ENCODE results near the gene PLEKHA8.
"Not testable (repeated sequence)": the region's sequence is repeated elsewhere in the genome, so short reads cannot be mapped to it uniquely, and the experiment has no call there.

Gene PLEKHA8

DNA sequence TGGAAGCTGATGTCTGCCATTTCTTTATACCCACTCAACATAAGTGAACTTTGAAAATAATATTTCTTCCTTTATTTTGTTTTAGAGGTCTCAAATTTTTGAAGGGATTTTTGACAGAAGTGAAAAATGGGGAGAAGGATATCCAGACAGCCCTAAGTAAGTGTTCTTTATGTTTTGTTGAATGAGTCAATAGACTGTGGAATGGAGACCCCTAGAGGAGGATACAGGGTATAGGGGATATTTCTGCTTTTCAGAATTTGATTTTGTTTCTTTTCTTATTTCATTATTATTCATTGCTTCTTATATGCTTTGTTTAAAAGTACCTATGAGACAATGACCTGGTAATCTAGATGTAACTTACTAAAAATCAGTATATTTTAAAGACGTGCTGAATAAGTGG, 34.4 kb downstream of the PLEKHA8 start:
- DNase-seq (ENCODE audit: low read depth, low spot score), result no peak

DNA sequence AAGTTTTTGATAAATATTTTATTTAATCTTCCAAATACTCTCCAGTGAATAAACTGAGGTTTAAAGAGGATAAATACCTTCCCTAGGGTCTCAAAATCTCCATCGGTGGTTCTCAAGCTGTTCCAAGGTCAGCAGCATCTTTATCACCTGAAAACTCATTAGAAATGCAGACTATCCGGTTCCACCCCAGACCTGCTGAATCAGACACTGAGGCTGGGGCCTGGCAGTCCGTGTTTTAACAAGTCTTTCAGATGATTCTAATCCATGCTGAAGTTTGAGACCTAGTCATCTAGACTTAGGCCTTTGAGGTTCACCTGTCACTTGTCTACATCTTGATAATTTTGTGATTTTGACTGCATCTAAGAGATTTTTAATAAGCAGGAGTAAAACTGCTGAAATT, 37.5 kb downstream of the PLEKHA8 start:
- no peak for DNase-seq (ENCODE audit: low read depth, low spot score)

GRCh38 chr7:30066687-30067086, 38.5 kb downstream of the PLEKHA8 start:
- DNase-seq (ENCODE audit: low read depth, low spot score), result no peak

GRCh38 chr7:30068117-30068516, 39.9 kb downstream of the PLEKHA8 start:
- DNase-seq (ENCODE audit: low read depth, low spot score), result no peak

DNA sequence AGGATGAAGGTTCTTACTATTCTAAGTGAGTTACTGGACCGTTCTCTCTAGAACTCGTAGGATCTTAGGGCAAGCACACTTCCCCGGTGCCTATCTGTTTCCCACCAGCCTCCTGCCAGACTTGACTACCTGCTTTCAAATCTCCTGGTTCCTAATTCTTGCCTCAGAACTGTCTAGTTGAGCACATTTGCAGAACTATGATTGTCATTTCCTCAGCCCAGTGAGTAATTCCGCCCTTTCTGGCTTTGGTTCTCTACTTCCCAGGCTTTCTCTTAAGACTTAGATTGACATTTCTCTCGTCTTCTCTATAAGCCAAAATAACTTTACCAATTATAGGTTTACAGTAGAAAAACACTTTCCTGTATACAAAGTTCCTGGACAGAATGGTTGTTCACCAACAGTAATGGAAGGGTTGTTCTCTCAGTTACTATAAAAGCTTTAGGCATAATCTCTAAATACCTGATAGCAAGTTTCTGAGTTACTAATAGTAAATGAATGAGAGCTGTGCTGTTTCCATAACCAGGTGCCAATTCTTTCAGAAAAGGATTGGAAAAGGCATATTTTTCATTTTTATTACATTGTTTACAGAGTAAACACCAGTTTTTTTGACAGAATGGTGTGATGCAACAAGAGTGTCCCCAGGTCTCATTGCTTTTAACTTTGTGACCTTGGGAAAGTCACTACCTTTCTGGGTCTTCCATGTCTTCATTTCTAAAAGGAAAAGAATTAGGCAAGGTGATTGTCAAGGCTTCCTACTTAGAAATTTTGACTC, 41.1 kb downstream of the PLEKHA8 start:
- no peak for DNase-seq (ENCODE audit: low read depth, low spot score)

- no peak for DNase-seq (ENCODE audit: low read depth, low spot score)
Measured at GRCh38 chr7:30070052-30070451, 41.8 kb downstream of the PLEKHA8 start.

- no peak for DNase-seq (ENCODE audit: low read depth, low spot score)
Measured at GRCh38 chr7:30072735-30073134, 44.5 kb downstream of the PLEKHA8 start.

DNA sequence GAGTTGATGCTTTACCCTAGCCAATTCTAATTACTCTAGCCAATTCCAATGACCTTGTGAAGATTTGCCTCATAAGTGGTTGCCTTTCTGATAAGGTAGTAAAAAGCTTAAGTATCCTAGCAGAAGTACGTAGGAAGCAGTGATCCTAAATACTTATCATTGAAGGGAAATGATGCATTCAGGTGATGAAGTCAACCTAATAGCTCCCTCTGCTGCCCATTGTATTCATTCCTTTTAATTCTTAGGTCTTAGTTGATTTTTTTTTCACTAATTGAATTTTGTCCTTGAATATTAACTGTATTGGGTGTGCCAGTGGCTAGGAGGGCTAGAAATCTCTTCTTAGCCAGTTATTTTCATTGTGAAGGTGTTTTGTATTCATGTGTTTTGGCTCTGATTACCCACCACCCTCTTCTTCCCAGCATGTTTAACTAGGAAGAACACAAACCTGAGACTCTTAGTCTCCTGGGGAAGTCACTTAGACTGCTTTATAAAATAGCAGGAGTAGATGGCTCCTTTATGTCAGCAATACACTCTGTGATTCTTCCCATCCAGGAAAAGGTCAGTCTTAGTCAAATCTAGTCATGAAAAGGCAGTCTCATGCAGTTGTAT, 46.3 kb downstream of the PLEKHA8 start:
- no peak for DNase-seq (ENCODE audit: low read depth, low spot score)

DNA sequence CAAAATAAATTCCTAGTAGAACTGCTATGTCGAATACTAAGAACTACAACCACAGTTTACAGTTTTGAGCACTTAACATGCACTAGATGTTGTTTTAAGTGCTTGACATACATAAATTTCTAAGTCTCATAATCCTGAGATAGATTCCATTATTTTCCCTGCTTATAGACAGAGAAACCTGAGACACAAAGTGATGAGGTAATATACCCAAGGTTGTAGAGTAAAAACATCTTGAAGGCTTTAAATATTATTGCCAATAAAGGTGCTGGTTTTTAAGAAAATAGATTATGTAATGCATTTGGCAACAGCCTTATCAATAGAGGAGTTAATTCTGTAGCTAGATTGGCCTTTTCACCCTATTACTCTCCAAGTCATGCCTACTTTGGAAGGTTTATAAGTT, 48.2 kb downstream of the PLEKHA8 start:
- DNase-seq (ENCODE audit: low read depth, low spot score), result no peak

DNA sequence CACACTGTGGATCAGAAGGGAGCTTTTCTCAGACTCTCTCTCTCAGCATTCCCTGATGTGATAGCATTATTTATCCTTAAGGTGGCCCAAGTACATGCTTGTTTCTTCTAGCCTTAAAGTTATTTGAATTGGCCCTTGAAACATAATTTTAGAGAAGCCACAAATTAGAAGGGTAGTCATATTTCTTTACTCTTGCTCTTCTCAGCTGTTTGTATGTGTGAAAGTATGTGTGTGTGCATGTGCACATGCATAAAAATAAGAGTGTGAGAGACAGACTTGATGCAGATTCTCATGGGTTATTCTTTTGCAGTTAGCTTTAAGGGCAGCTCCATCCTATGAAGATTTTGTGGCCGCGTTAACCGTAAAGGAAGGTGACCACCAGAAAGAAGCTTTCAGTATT, 50.1 kb downstream of the PLEKHA8 start:
- no peak for DNase-seq (ENCODE audit: low read depth, low spot score)

- DNase-seq (ENCODE audit: low read depth, low spot score), result no peak
Measured at GRCh38 chr7:30079880-30080279, 51.7 kb downstream of the PLEKHA8 start.

DNA sequence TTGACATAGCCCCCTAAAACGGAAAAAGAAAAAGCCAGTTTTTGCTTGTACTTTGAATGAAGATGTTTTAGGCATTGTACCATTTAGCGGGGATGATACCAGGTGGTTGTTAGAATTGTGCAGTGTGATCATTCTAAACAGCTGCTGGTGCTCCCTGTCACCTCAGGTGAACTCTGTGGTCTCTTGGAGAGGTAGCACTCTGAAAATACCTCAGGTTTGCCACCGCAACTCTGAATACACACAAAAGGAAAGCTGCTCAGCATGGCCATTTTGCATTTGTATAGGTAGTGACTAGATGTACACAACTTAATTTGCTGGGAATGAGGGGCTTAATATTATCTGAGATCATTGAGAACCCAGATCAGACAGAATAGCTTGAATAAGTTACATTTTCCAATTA, 52.6 kb downstream of the PLEKHA8 start:
- no peak for DNase-seq (ENCODE audit: low read depth, low spot score)

GRCh38 chr7:30082686-30083085, 54.5 kb downstream of the PLEKHA8 start:
- no peak for DNase-seq (ENCODE audit: low read depth, low spot score)

- no peak for DNase-seq (ENCODE audit: low read depth, low spot score)
Measured at GRCh38 chr7:30083334-30083733, 55.1 kb downstream of the PLEKHA8 start.

DNA sequence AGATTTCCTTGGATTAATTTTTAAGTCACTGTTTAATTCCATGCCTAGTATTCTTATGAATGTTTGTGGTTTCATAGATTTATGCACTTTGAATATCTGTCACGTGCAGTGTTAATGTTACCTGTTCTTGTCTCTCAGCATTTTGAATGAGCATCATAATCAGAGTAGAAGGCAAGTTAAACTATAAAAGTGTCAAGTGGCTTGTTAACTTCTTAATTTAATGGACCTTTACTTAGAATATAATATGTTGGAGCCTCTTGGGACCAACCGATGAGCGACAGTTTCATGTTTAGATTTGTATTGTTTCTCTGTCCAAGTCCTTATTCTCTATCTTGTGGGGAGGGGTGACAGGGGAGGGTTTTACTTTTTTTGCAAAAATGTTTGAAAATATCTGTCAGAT, 56.0 kb downstream of the PLEKHA8 start:
- DNase-seq (ENCODE audit: low read depth, low spot score), result no peak

DNA sequence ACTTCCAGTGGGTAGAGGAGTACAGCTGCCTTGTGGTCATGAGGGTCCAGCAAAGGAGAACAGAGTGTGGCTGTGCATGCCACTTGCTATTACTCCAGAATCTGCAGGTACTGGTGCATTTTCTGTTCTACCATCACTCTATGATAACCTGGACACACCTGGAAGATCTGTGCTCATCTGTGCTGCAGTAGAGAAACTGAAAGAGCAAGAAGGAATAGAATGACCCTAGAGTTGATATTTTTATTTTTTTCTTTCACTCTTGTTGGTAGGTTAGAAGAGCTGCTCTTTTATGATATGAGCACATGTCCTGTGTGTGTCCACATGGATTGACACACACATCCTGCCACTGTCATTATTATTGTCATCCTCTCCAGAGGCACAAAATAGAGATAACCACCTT, 58.3 kb downstream of the PLEKHA8 start:
- no peak for DNase-seq (ENCODE audit: low read depth, low spot score)

GRCh38 chr7:30087371-30087770, 59.2 kb downstream of the PLEKHA8 start:
- DNase-seq (ENCODE audit: low read depth, low spot score), result no peak

GRCh38 chr7:30088362-30088761, 60.1 kb downstream of the PLEKHA8 start:
- DNase-seq (ENCODE audit: low read depth, low spot score), result no peak

GRCh38 chr7:30090111-30090510, 61.9 kb downstream of the PLEKHA8 start:
- DNase-seq (ENCODE audit: low read depth, low spot score), result no peak

DNA sequence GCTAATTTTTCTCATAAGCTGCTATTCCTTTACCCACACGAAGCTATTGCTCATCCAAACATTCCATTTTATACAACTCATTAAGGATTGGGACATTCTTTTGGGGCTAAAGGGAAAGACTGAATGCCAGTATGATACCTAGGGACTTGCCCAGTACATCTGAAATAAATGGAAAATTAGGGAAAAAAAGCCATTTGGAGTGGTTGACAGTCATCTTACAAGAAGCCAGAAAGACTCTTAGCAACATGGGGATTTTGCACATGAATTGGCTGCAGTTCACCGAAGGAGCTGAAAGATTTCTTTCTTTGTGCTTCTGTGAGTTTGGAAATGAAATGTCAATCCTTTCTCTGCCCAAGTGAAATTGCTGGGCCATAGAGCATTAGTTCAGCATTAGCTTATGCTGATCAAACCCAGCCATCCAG, 63.3 kb downstream of the PLEKHA8 start:
- DNase-seq (ENCODE audit: low read depth, low spot score), result no peak

DNA sequence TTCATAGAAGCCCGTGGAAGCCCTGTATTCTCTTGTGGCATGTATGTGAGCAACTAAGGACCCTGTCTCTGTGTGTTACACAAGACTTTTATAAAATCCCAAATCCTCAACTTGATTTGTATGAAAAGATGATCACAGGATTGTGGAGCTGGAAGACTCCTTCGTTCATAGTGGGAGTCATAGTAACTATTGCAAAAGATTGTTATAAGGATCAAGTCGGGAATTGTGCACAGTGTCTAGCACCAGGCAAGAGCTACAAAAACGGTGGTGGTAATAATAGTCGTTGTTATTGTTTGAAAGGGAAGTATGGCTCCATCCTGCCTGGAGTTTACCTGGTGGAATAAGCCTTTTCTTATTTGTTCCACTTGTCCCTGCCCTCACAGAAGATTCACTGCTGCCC, 63.8 kb downstream of the PLEKHA8 start:
- no peak for DNase-seq (ENCODE audit: low read depth, low spot score)

- no peak for DNase-seq (ENCODE audit: low read depth, low spot score)
Measured at GRCh38 chr7:30093420-30093952, 65.3 kb downstream of the PLEKHA8 start.

DNA sequence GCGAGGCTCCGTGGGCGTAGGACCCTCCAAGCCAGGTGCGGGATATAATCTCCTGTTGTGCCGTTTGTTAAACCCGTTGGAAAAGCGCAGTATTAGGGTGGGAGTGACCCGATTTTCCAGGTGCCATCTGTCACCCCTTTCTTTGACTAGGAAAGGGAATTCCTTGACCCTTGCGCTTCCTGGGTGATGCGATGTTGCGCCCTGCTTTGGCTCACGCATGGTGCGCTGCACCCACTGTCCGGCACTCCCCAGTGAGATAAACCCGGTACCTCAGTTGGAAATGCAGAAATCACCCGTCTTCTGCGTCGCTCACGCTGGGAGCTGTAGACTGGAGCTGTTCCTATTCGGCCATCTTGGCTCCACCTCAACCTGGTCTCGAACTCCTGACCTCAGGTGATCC, 70.4 kb downstream of the PLEKHA8 start:
- not testable (repeated sequence) for DNase-seq (ENCODE audit: low read depth, low spot score)

Measured in activated naive CD8-positive, alpha-beta T cell treated with anti-CD3 and anti-CD28 coated beads, Interleukin-2, amount 50 U/mL, for 16 hours (primary cell).